GM06990 (cell line): ENCODE measurements around the gene S100A5.

ENCODE experiments used
- DNase-seq: peaks from one replicate; pipeline ENCODE4 v3.0.0-alpha.2; 2011; ENCODE audit not compliant: insufficient read length; ENCODE audit errors: extremely low read depth
- H3K27me3 ChIP-seq: replicated peaks from 2 replicates; pipeline ENCODE4 v1.6.0; 2011; ENCODE audit warnings: low read length; ENCODE audit not compliant: control insufficient read depth, insufficient read depth
- H3K36me3 ChIP-seq: 2 replicates; pipeline ENCODE4 v1.5.1; 2011; ENCODE audit warnings: low read length; ENCODE audit not compliant: control insufficient read depth, insufficient read depth
- H3K4me3 ChIP-seq: replicated peaks from 2 replicates; pipeline ENCODE4 v1.5.1; 2011; ENCODE audit warnings: low read depth, mild to moderate bottlenecking, control low read depth, low read length
- TF ChIP-seq, protein P1 (sequence below): IDR thresholded peaks from 2 replicates; pipeline ENCODE4 v1.5.1; 2011; ENCODE audit warnings: low read length, control low read depth, mild to moderate bottlenecking, inconsistent platforms; ENCODE audit not compliant: insufficient read depth, poor library complexity, severe bottlenecking

S100A5 gene

DNA sequence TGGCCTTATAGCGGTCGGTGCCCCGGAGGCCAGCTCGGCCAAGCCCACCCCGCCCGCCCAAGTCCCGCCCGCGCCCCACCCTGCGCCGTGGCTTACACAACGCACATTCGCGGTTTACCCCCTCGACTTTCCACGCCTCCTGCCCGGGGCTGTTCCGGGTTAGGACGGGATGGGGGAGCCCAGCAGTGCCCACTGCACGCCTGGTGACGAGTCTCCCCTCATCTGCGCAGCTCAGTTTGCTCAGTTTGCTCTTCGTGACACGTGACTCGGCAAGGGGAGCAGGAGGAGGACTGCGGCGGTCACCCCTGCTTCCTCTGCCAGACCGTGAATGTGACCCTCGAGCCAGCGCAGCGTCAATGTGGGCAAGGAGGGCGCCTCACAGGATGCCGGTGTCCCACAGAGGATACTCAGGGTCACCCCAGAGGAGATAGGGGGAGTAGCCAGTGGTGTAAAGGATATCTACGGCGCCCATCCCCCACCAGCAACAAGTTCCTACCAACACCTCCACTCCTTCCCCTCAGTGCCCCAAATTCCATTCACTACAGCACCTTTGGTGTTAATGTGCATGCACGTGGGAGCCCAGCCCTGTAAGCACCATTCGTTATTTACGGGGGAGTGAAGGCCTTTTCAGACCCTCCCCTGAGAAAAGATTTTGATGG, 4.6 kb downstream of the S100A5 start:
- TF ChIP-seq, protein P1, sequence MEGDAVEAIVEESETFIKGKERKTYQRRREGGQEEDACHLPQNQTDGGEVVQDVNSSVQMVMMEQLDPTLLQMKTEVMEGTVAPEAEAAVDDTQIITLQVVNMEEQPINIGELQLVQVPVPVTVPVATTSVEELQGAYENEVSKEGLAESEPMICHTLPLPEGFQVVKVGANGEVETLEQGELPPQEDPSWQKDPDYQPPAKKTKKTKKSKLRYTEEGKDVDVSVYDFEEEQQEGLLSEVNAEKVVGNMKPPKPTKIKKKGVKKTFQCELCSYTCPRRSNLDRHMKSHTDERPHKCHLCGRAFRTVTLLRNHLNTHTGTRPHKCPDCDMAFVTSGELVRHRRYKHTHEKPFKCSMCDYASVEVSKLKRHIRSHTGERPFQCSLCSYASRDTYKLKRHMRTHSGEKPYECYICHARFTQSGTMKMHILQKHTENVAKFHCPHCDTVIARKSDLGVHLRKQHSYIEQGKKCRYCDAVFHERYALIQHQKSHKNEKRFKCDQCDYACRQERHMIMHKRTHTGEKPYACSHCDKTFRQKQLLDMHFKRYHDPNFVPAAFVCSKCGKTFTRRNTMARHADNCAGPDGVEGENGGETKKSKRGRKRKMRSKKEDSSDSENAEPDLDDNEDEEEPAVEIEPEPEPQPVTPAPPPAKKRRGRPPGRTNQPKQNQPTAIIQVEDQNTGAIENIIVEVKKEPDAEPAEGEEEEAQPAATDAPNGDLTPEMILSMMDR = no peak
- Histone ChIP-seq H3K36me3 (no peaks in the 10 kb centered on the region), H3K27me3 (no peaks in the 10 kb centered on the region; the same call in 1 of the 2 replicates), H3K4me3 (peak overlapping the region; percentile 48)
- peak; percentile 55 for DNase-seq

DNA sequence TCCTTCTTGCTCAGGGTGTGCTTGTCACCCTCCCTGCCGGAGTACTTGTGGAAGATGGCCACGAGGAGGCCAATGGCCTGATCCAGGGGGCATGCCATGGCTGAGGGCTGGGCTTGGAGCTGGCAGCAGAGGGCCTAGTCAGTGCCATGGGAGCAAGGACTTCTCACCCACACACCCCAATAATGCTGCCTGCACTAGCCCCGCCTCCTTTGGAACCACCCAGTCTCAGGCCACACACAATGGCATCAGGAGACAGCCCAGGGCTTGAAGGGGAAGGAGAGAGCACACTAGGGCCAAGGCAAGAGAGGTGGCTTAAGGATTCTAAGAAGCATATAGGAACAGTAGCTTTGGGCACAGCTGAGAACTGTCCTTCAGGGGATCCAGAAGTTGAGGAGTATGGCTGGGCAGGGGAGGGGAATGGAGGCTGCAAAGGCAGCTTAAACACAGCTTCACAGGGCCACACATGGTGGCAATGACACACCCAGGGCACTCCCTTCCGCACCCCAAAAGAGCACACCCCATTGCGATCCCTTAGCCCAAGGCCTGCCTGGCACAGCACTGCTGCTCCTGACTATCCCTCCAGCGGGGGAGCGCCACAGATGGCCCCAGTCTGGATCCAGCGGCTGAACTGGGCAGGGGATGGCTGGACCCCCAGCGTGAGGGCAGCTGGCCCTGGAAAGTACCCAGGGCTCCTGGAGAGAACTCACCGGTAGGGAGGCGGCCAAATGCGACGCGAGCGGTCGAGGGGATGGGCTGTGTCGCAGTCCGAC, 5.3 kb downstream of the S100A5 start, which contains the start of gene S100A6:
TSS of gene S100A6 (minus strand) at position 750 of the 770 bp plus-strand sequence. CDS start at position 98, 652 bp downstream.
- Histone ChIP-seq H3K27me3 (no peaks in the 10 kb centered on the region; the same call in 1 of the 2 replicates), H3K4me3 (peak within 1 kb of the TSS; percentile 48), H3K36me3 (no peaks in the 10 kb centered on the region)
- TF ChIP-seq, protein P1 = no peak
- DNase-seq = peak; percentile 31

DNA sequence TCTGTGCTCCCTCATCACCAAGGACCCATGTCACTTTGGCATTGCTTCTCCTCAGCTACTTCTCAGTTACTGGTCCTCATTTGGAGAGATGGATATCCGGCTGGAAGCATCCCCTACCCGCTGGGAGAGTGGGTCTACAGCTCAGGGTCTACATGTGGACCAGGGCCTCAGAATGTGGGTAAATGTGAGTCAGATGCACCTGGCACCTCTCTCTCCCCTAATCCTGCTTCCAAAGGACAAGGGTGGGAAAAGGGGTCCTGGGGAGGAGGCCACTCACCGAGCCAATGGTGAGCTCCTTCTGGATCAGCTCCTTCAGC, 5.9 kb downstream of the S100A5 start:
- Histone ChIP-seq H3K4me3 (no peak overlapping the region), H3K36me3 (no peaks in the 10 kb centered on the region), H3K27me3 (no peaks in the 10 kb centered on the region; the same call in 1 of the 2 replicates)
- no peak for DNase-seq
- TF ChIP-seq, protein P1 = no peak

DNA sequence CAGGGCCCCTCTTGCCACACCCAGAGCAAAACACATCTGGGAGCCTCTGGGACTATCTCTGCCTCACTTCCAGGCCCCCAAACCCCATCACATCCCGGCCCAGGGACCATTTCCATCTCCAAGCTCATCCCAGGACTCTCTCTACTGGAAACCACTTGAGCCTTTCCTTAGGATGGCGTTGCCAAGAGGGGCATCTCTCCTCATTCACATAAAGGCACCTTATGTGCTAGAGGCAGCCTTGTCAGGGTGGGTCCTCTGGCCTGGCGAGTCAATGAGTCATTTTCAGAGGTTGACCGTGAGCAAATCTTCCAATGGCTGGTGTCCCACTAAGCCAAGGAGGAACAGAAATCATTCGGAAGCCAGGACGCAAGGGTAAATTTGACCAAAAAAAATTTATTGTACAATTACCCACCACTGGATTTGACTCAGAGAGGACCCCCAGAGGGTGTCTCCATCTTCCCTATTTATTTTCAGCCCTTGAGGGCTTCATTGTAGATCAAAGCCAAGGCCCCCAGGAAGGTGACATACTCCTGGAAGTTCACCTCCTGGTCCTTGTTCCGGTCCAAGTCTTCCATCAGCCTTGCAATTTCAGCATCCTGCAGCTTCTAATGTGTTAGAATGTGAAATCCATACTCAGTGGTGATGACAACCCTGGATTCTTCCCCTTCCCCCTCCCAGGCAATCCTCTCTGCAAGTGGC, 6.4 kb downstream of the S100A5 start:
- DNase-seq = no peak
- no peaks in the 10 kb centered on the region; the same call in 1 of the 2 replicates for H3K27me3 ChIP-seq
- no peak overlapping the region for H3K4me3 ChIP-seq
- H3K36me3 ChIP-seq = no peaks in the 10 kb centered on the region
- TF ChIP-seq, protein P1 = no peak

DNA sequence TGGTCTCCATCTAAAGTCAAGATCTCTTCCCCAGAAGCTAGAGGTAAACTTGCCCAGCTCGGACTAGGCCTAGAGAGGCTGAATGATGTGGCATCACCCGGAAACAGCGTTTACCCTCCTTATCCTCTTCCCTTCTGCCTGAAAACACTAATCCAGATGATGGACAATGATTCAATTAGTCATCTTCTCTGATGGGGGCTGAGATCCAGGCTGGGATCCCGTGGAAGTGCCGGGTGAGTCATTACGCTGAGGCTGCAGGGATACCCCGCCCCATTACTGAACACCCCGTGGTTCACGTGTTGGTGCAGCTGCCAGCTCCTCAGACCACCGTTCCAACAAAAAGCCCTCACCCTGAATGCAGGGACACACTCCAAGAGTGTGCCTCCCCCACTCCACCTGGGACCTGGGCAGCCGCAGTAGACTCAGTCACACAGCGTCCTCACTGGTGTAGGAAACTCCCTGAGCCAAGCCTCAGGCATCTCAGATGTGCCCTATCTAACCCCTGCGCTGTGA, 7.0 kb downstream of the S100A5 start:
- no peak for DNase-seq
- Histone ChIP-seq H3K27me3 (no peaks in the 10 kb centered on the region; the same call in 1 of the 2 replicates), H3K36me3 (no peaks in the 10 kb centered on the region), H3K4me3 (no peak overlapping the region)
- TF ChIP-seq, protein P1 = no peak
